Measurements from ENCODE around the gene NFATC2.

The NFATC2 gene

DNA sequence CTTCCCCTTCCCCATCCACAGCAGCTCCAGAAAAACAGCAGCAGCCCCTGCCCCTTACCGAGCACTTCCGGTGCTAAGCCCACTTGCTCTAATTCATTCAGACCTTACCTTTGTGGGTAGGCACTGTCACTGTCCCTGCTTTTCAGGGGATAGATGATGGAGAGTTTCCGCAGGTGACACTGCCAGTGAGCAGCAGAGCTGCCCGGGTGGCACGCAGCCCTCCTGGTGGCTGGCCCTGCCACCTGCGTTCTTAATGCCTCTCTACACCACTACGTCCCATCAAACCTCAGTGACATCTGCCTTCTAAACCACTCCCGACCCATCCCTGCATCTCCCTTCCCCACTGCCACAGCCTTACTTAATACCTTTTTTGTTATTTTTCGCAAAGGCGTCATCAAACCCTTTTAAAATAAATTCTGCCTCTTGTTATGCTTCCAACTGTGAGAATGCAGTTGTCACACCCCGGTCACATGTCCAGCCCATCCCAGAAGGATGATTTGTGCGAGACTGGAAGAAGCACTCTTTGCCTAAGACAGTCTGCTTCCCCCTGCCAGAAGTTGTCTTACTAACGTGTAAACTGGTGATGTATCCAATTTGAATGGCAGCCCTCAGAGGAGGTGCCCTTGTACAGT is 89.7 kb downstream of the NFATC2 start:
- TF ChIP-seq ZFP30 (CRISPR knock-in tag; IDR thresholded peaks at IDR 0.05) (no peak), ZNF70 (CRISPR knock-in tag; IDR thresholded peaks at IDR 0.05) (no peak), ZNF8 (CRISPR knock-in tag; IDR thresholded peaks at IDR 0.05) (no peak), TCF4 (CRISPR knock-in tag; IDR thresholded peaks at IDR 0.05; ENCODE audit: borderline replicate concordance) (no peak), ZFP3 (CRISPR knock-in tag; IDR thresholded peaks at IDR 0.05) (no peak), CSDC2 (CRISPR knock-in tag; IDR thresholded peaks at IDR 0.05) (no peak), OSR1 (CRISPR knock-in tag; IDR thresholded peaks at IDR 0.05) (no peak), ZNF565 (CRISPR knock-in tag; conservative IDR thresholded peaks at IDR 0.05; ENCODE audit: low read depth) (no peak), ZC3H10 (CRISPR knock-in tag; IDR thresholded peaks at IDR 0.05) (no peak), ISL1 (CRISPR knock-in tag; IDR thresholded peaks at IDR 0.05) (no peak), RARB (CRISPR knock-in tag; IDR thresholded peaks at IDR 0.05) (no peak), GLIS3 (CRISPR knock-in tag; IDR thresholded peaks at IDR 0.05) (no peak), TOX (CRISPR knock-in tag; IDR thresholded peaks at IDR 0.05; ENCODE audit: borderline replicate concordance) (no peak)
- TF ChIP-seq, protein P1, sequence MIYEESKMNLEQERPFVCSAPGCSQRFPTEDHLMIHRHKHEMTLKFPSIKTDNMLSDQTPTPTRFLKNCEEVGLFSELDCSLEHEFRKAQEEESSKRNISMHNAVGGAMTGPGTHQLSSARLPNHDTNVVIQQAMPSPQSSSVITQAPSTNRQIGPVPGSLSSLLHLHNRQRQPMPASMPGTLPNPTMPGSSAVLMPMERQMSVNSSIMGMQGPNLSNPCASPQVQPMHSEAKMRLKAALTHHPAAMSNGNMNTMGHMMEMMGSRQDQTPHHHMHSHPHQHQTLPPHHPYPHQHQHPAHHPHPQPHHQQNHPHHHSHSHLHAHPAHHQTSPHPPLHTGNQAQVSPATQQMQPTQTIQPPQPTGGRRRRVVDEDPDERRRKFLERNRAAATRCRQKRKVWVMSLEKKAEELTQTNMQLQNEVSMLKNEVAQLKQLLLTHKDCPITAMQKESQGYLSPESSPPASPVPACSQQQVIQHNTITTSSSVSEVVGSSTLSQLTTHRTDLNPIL (CRISPR knock-in tag; IDR thresholded peaks at IDR 0.05; ENCODE audit: low read depth) = no peak
- TF ChIP-seq, protein P2, sequence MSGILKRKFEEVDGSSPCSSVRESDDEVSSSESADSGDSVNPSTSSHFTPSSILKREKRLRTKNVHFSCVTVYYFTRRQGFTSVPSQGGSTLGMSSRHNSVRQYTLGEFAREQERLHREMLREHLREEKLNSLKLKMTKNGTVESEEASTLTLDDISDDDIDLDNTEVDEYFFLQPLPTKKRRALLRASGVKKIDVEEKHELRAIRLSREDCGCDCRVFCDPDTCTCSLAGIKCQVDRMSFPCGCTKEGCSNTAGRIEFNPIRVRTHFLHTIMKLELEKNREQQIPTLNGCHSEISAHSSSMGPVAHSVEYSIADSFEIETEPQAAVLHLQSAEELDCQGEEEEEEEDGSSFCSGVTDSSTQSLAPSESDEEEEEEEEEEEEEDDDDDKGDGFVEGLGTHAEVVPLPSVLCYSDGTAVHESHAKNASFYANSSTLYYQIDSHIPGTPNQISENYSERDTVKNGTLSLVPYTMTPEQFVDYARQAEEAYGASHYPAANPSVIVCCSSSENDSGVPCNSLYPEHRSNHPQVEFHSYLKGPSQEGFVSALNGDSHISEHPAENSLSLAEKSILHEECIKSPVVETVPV (CRISPR knock-in tag; IDR thresholded peaks at IDR 0.05) = no peak
- TF ChIP-seq, protein P3, sequence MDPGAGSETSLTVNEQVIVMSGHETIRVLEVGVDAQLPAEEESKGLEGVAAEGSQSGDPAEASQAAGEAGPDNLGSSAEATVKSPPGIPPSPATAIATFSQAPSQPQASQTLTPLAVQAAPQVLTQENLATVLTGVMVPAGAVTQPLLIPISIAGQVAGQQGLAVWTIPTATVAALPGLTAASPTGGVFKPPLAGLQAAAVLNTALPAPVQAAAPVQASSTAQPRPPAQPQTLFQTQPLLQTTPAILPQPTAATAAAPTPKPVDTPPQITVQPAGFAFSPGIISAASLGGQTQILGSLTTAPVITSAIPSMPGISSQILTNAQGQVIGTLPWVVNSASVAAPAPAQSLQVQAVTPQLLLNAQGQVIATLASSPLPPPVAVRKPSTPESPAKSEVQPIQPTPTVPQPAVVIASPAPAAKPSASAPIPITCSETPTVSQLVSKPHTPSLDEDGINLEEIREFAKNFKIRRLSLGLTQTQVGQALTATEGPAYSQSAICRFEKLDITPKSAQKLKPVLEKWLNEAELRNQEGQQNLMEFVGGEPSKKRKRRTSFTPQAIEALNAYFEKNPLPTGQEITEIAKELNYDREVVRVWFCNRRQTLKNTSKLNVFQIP (CRISPR knock-in tag; IDR thresholded peaks at IDR 0.05; ENCODE audit: borderline replicate concordance, low read depth) = no peak
- ATAC-seq = no peak

DNA sequence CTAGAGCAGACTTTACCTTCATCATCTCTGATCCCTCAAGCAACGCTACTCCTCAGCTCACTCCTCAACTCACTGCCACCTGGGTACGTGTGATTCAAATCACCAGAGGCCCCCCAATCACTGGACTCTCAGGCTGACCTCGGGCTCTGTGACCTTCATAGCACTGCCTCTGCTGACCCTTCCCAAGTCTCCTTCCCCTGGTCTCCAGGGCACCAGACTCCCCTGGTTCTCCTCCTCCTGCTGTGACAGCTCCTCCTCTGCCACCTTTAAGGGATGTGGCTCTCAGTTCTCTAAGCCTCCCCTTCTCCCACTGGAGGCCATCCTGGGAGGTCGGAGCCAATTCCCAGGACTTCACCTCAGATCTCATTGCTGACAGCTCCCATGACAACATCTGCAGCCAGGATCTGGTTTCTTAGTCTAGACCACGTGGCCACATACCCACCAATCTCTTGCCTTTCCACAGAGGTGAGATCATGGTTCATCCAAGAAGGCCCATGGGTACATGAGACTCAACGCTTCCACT is 90.4 kb downstream of the NFATC2 start:
- no peak for TF ChIP-seq ZC3H10 (CRISPR knock-in tag; IDR thresholded peaks at IDR 0.05)
- no peak for TF ChIP-seq BACH2 (CRISPR knock-in tag; IDR thresholded peaks at IDR 0.05; ENCODE audit: borderline replicate concordance)
- no peak for TF ChIP-seq ZNF8 (CRISPR knock-in tag; IDR thresholded peaks at IDR 0.05)
- TF ChIP-seq CSDC2 (CRISPR knock-in tag; IDR thresholded peaks at IDR 0.05) = no peak
- TF ChIP-seq ZFP3 (CRISPR knock-in tag; IDR thresholded peaks at IDR 0.05) = no peak
- no peak for ATAC-seq

DNA sequence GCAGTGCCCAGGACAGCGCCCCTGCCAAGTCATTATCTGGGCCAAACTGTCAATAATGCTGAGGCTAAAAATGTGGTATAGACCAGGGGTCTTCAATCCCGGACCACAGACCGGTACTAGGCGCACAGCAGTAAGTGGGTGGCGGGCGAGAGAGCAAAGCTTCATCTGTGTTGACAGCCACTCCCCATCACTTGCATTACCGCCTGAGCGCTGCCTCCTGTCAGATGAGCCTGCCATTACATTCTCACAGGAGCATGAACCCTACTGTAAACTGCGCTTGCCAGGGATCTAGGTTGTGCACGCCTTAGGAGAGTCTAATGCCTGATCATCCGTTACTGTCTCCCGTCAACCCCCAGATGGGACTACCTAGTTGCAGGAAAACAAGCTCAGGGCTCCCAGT is 91.0 kb downstream of the NFATC2 start:
- no peak for ATAC-seq
- no peak for TF ChIP-seq ISL1 (CRISPR knock-in tag; IDR thresholded peaks at IDR 0.05)

DNA sequence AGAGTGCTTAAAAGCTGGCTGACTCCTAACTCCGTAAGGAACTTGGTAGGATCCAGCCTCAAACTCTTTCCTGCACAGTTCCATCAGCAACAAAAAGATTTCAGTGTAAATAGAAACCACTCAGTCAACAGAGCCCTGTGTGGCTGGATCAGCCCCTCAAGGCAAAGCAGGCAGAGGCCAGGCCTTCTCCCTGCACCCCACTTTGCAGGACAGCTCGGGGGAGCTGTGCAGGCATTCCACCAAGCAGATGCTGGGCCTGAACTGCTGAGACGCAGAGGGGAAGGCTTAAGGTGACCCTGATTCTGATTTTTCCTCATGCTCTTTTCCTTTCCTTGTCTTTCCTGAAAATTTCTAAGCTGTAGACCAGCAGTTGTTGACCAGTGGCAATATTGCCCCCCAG is 91.5 kb downstream of the NFATC2 start:
- TF ChIP-seq ZNF8 (CRISPR knock-in tag; IDR thresholded peaks at IDR 0.05) = no peak
- no peak for TF ChIP-seq ZFP3 (CRISPR knock-in tag; IDR thresholded peaks at IDR 0.05)
- TF ChIP-seq, protein P3 (CRISPR knock-in tag; IDR thresholded peaks at IDR 0.05; ENCODE audit: borderline replicate concordance, low read depth) = no peak
- no peak for TF ChIP-seq ZC3H10 (CRISPR knock-in tag; IDR thresholded peaks at IDR 0.05)
- no peak for TF ChIP-seq ARNTL (CRISPR knock-in tag; IDR thresholded peaks at IDR 0.05; ENCODE audit: borderline replicate concordance, low read depth)
- no peak for ATAC-seq

DNA sequence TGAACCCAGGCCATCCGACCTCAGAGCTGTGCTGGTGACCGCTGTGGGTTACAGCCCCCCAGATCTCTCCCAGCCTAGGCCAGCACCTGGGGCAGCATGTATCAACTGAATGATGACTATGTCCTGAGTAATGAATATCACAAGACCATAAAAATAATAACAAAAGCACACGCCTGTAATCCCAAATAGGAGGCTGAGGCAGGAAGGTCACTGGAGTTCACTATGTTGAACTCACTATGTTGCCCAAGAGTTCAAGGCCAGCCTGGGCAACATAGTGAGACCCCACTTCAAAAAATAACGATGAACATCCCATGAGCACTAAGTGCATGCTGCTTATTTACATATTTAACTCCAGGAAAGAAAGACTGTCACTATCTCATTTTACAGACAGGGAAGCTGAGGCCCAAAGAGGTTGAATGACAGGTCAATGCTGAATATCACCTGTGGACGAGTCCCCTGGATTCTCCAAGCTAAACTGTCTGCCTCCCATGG is 92.3 kb downstream of the NFATC2 start:
- ATAC-seq = no peak
- TF ChIP-seq, protein P2 (CRISPR knock-in tag; IDR thresholded peaks at IDR 0.05) = no peak
- TF ChIP-seq RARB (CRISPR knock-in tag; IDR thresholded peaks at IDR 0.05) (no peak), ZNF70 (CRISPR knock-in tag; IDR thresholded peaks at IDR 0.05) (no peak), ZNF565 (CRISPR knock-in tag; conservative IDR thresholded peaks at IDR 0.05; ENCODE audit: low read depth) (no peak), ISL1 (CRISPR knock-in tag; IDR thresholded peaks at IDR 0.05) (no peak), ZNF8 (CRISPR knock-in tag; IDR thresholded peaks at IDR 0.05) (no peak), OSR1 (CRISPR knock-in tag; IDR thresholded peaks at IDR 0.05) (no peak), CSDC2 (CRISPR knock-in tag; IDR thresholded peaks at IDR 0.05) (no peak), PPARA (CRISPR knock-in tag; IDR thresholded peaks at IDR 0.05; ENCODE audit: borderline replicate concordance) (no peak)
- TF ChIP-seq, protein P4, sequence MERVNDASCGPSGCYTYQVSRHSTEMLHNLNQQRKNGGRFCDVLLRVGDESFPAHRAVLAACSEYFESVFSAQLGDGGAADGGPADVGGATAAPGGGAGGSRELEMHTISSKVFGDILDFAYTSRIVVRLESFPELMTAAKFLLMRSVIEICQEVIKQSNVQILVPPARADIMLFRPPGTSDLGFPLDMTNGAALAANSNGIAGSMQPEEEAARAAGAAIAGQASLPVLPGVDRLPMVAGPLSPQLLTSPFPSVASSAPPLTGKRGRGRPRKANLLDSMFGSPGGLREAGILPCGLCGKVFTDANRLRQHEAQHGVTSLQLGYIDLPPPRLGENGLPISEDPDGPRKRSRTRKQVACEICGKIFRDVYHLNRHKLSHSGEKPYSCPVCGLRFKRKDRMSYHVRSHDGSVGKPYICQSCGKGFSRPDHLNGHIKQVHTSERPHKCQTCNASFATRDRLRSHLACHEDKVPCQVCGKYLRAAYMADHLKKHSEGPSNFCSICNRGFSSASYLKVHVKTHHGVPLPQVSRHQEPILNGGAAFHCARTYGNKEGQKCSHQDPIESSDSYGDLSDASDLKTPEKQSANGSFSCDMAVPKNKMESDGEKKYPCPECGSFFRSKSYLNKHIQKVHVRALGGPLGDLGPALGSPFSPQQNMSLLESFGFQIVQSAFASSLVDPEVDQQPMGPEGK (CRISPR knock-in tag; IDR thresholded peaks at IDR 0.05; ENCODE audit: borderline replicate concordance) = no peak
- TF ChIP-seq, protein P3 (CRISPR knock-in tag; IDR thresholded peaks at IDR 0.05; ENCODE audit: borderline replicate concordance, low read depth) = no peak
